DMS153 (cell line): Measurements from ENCODE around the gene SERTAD3.

Source experiments
- DNase-seq: peaks from one replicate; lab custom pipeline; 2025; lab: John Stamatoyannopoulos, UW

SERTAD3 gene

GRCh38 chr19:40424637-40425449, 19.3 kb downstream of the SERTAD3 start:
- no peak for DNase-seq

- no peak for DNase-seq
Measured at GRCh38 chr19:40423938-40424337, 20.2 kb downstream of the SERTAD3 start.

- DNase-seq = no peak
Measured at GRCh38 chr19:40422748-40423566, 21.2 kb downstream of the SERTAD3 start.

GRCh38 chr19:40421993-40422747, 22.0 kb downstream of the SERTAD3 start:
- no peak for DNase-seq

- peak; percentile 45 for DNase-seq
Measured at GRCh38 chr19:40420766-40421765, 23.1 kb downstream of the SERTAD3 start.

GRCh38 chr19:40420451-40420765, 23.7 kb downstream of the SERTAD3 start:
- DNase-seq = no peak

GRCh38 chr19:40419780-40420179, 24.4 kb downstream of the SERTAD3 start:
- DNase-seq = no peak

GRCh38 chr19:40419066-40419612, 25.0 kb downstream of the SERTAD3 start:
- no peak for DNase-seq

GRCh38 chr19:40418040-40418439, 26.1 kb downstream of the SERTAD3 start:
- no peak for DNase-seq

GRCh38 chr19:40417643-40417981, 26.5 kb downstream of the SERTAD3 start:
- no peak for DNase-seq

GRCh38 chr19:40416918-40417642, 27.1 kb downstream of the SERTAD3 start:
- DNase-seq = no peak

GRCh38 chr19:40415768-40416167, 28.4 kb downstream of the SERTAD3 start:
- no peak for DNase-seq

GRCh38 chr19:40414542-40415535, 29.3 kb downstream of the SERTAD3 start:
- DNase-seq = no peak

GRCh38 chr19:40413291-40413845, 30.8 kb downstream of the SERTAD3 start, which contains the start of gene PRX:
PRX (minus strand) TSS chr19:40413378; CDS start chr19:40407932, 5,446 bp downstream.
- no peak for DNase-seq

- no peak for DNase-seq
Measured at GRCh38 chr19:40412866-40413265, 31.3 kb downstream of the SERTAD3 start.

- DNase-seq = no peak
Measured at GRCh38 chr19:40411958-40412499, 32.1 kb downstream of the SERTAD3 start.

GRCh38 chr19:40411125-40411842, 32.9 kb downstream of the SERTAD3 start:
- DNase-seq = no peak

GRCh38 chr19:40410030-40410389, 34.1 kb downstream of the SERTAD3 start:
- no peak for DNase-seq
